ENCODE data around the gene TSPAN6. TPM values are rescaled to one million over a fixed set of nuclear protein-coding genes. Genes with fewer than 3 reads are reported as not detected.

The TSPAN6 gene
- polyA plus RNA-seq, 3 donors, result not detected

DNA sequence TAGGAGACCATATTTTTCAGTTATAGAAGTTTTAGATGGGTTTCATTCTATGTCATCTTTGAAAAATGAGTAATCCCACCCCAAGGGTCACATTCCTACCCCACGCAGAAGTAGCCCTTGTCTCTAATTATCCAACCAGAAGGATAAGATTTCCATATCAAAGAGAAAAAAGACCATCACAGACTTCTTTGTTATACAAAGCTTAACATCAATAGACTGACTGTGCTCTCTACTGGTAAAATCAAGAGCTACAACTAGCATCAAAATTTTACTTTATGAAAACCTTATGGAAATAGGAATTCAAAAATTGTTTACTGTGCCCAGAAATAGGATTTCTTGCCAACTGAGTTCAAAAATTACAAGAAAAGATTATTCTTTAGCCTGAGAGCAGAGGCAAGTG, 27.0 kb downstream of the TSPAN6 start:
- peak overlapping the region in 1 of 2 donors; percentile 62 for H3K4me3 Mint-ChIP-seq
- no peak overlapping the region for H2AFZ ChIP-seq (ENCODE audit: insufficient read depth, low read depth, low read length, poor library complexity, severe bottlenecking)
- H3K27ac Mint-ChIP-seq, result no peak overlapping the region
- H3K27me3 Mint-ChIP-seq (ENCODE audit: low read depth in 3 of 3), result peaks cover 33 to 64% (median 53%) of the 10 kb centered on the region in 3 donors
- H3K9me3 ChIP-seq (replicated peaks in 1 of 2; ENCODE audit: control insufficient read depth in 1 of 2, insufficient read depth in 1 of 2, low read length in 2 of 2), result no peaks in the 10 kb centered on the region
- peaks cover 7 to 12% of the 10 kb centered on the region in 2 donors for H3K4me1 ChIP-seq (ENCODE audit: control insufficient read depth in 1 of 2, insufficient read depth in 2 of 2, low read length in 2 of 2)
- WGBS (ENCODE audit: insufficient coverage), result no CpG with 5 or more reads among the region's 1 CpG
- peaks cover 0 to 4% (median 0%) of the 10 kb centered on the region in 7 donors for H3K9me3 Mint-ChIP-seq
- H3K79me2 ChIP-seq (ENCODE audit: insufficient read depth, low read length), result no peaks in the 10 kb centered on the region
- DNase-seq, result no peak
- peaks cover 12% of the 10 kb centered on the region for H3K4me1 Mint-ChIP-seq
- H3K9ac ChIP-seq (ENCODE audit: insufficient read depth, low read length, poor library complexity, severe bottlenecking), result no peak overlapping the region
- peaks cover 67 to 72% of the 10 kb centered on the region in 2 donors for H3K27me3 ChIP-seq (ENCODE audit: control insufficient read depth in 2 of 2, insufficient read depth in 2 of 2, low read length in 2 of 2)
- H3K4me3 ChIP-seq (replicated peaks in 1 of 3; ENCODE audit: low read depth in 2 of 3, low read length in 3 of 3), result no peak overlapping the region
- no peaks in the 10 kb centered on the region for H3K36me3 Mint-ChIP-seq
- no peaks in the 10 kb centered on the region for H3K36me3 ChIP-seq (replicated peaks in 1 of 2; ENCODE audit: control insufficient read depth in 1 of 2, insufficient read depth in 2 of 2, low read length in 2 of 2)
- TF ChIP-seq, protein P1, sequence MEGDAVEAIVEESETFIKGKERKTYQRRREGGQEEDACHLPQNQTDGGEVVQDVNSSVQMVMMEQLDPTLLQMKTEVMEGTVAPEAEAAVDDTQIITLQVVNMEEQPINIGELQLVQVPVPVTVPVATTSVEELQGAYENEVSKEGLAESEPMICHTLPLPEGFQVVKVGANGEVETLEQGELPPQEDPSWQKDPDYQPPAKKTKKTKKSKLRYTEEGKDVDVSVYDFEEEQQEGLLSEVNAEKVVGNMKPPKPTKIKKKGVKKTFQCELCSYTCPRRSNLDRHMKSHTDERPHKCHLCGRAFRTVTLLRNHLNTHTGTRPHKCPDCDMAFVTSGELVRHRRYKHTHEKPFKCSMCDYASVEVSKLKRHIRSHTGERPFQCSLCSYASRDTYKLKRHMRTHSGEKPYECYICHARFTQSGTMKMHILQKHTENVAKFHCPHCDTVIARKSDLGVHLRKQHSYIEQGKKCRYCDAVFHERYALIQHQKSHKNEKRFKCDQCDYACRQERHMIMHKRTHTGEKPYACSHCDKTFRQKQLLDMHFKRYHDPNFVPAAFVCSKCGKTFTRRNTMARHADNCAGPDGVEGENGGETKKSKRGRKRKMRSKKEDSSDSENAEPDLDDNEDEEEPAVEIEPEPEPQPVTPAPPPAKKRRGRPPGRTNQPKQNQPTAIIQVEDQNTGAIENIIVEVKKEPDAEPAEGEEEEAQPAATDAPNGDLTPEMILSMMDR (IDR thresholded peaks at IDR 0.05), result no peak
- H4K20me1 ChIP-seq (ENCODE audit: insufficient read depth, low read length), result no peaks in the 10 kb centered on the region
- no peak overlapping the region for H3K27ac ChIP-seq (ENCODE audit: low read depth in 1 of 2, low read length in 2 of 2)
- no peak overlapping the region for H3K4me2 ChIP-seq (replicated peaks; ENCODE audit: extremely low read depth, low read length, poor library complexity, severe bottlenecking)
- intact Hi-C loops (cut with micrococcal nuclease), result no loop called here

DNA sequence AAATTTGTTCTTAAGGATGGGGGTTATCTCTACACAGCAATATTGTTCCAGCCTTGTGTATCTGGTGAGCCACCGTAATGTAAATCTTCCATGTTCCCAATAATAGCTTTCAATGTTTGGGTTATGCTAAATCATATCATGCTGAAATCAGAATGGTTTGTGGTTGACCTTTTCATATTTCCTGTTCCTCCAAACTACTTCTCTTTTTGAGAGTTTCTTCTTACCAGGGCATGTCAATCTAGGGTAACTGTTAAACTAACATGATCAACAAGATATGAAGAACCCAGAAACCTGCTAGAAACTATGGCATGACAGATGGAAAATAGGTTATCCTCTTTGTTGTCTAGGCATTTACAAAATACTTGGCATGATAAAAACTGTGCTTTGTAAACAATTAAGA, 29.9 kb downstream of the TSPAN6 start:
- Mint-ChIP-seq H3K36me3 (no peaks in the 10 kb centered on the region), H3K4me1 (peaks cover 12% of the 10 kb centered on the region), H3K27ac (peak overlapping the region in 1 of 7 donors; percentile 26), H3K9me3 (peaks cover 0 to 6% (median 0%) of the 10 kb centered on the region in 7 donors), H3K4me3 (peak overlapping the region in 1 of 2 donors; percentile 26), H3K27me3 (ENCODE audit: low read depth in 3 of 3) (peaks cover 34 to 72% (median 55%) of the 10 kb centered on the region in 3 donors)
- Histone ChIP-seq H3K4me3 (replicated peaks in 1 of 3; ENCODE audit: low read depth in 2 of 3, low read length in 3 of 3) (no peak overlapping the region), H4K20me1 (ENCODE audit: insufficient read depth, low read length) (no peaks in the 10 kb centered on the region), H3K36me3 (replicated peaks in 1 of 2; ENCODE audit: control insufficient read depth in 1 of 2, insufficient read depth in 2 of 2, low read length in 2 of 2) (no peaks in the 10 kb centered on the region), H3K9me3 (replicated peaks in 1 of 2; ENCODE audit: control insufficient read depth in 1 of 2, insufficient read depth in 1 of 2, low read length in 2 of 2) (no peaks in the 10 kb centered on the region), H3K27me3 (ENCODE audit: control insufficient read depth in 2 of 2, insufficient read depth in 2 of 2, low read length in 2 of 2) (peaks cover 65 to 68% of the 10 kb centered on the region in 2 donors), H3K9ac (ENCODE audit: insufficient read depth, low read length, poor library complexity, severe bottlenecking) (no peak overlapping the region), H3K4me2 (replicated peaks; ENCODE audit: extremely low read depth, low read length, poor library complexity, severe bottlenecking) (no peak overlapping the region), H3K27ac (ENCODE audit: low read depth in 1 of 2, low read length in 2 of 2) (no peak overlapping the region), H2AFZ (ENCODE audit: insufficient read depth, low read depth, low read length, poor library complexity, severe bottlenecking) (no peak overlapping the region), H3K4me1 (ENCODE audit: control insufficient read depth in 1 of 2, insufficient read depth in 2 of 2, low read length in 2 of 2) (peaks cover 7 to 12% of the 10 kb centered on the region in 2 donors), H3K79me2 (ENCODE audit: insufficient read depth, low read length) (no peaks in the 10 kb centered on the region)
- no CpG with 5 or more reads among the region's 1 CpG for WGBS (ENCODE audit: insufficient coverage)
- DNase-seq, result peak in 1 of 3 donors; percentile 3
- TF ChIP-seq, protein P1 (IDR thresholded peaks at IDR 0.05), result no peak
- intact Hi-C loops (cut with micrococcal nuclease), result no loop called here
